ENCODE results near the gene DOCK1.

GRCh38 chr10:127035827-127036226 is 130.6 kb downstream of the DOCK1 start:
- TF ChIP-seq GATA2 (IDR thresholded peaks at IDR 0.05; ENCODE audit: low read depth, low read length), result no peak
- TF ChIP-seq GATA3 (IDR thresholded peaks at IDR 0.05; ENCODE audit: low read depth, low read length), result no peak
